Measurements from ENCODE around the gene TTC39B.

Gene TTC39B

GRCh38 chr9:15349892-15350761 is 43.1 kb upstream of the TTC39B start:
- Histone ChIP-seq H2AFZ (no peak overlapping the region), H3K4me3 (ENCODE audit: low read depth, low read length) (no peak overlapping the region), H3K27me3 (ENCODE audit: control insufficient read depth, insufficient read depth, low read length) (no peaks in the 10 kb centered on the region), H3K4me1 (no peaks in the 10 kb centered on the region), H3K36me3 (ENCODE audit: control insufficient read depth, insufficient read depth, low read length) (no peaks in the 10 kb centered on the region), H3K9ac (no peak overlapping the region), H3K9me3 (ENCODE audit: control insufficient read depth, low read length) (no peaks in the 10 kb centered on the region), H3K79me2 (no peaks in the 10 kb centered on the region), H3K27ac (no peak overlapping the region), H3K4me2 (ENCODE audit: low read length) (no peak overlapping the region)
- TF ChIP-seq CTCF (IDR thresholded peaks at IDR 0.05), result no peak

GRCh38 chr9:15346837-15347236 is 39.8 kb upstream of the TTC39B start:
- no peak overlapping the region for H2AFZ ChIP-seq
- H3K27me3 ChIP-seq (ENCODE audit: control insufficient read depth, insufficient read depth, low read length), result no peaks in the 10 kb centered on the region
- H3K9me3 ChIP-seq (ENCODE audit: control insufficient read depth, low read length), result no peaks in the 10 kb centered on the region
- H3K79me2 ChIP-seq, result no peaks in the 10 kb centered on the region
- H3K27ac ChIP-seq, result no peak overlapping the region
- no peak for TF ChIP-seq CTCF (IDR thresholded peaks at IDR 0.05)
- no peak overlapping the region for H3K4me2 ChIP-seq (ENCODE audit: low read length)
- no peak overlapping the region for H3K4me3 ChIP-seq (ENCODE audit: low read depth, low read length)
- H3K4me1 ChIP-seq, result no peaks in the 10 kb centered on the region
- no peak overlapping the region for H3K9ac ChIP-seq
- H3K36me3 ChIP-seq (ENCODE audit: control insufficient read depth, insufficient read depth, low read length), result no peaks in the 10 kb centered on the region

GRCh38 chr9:15344191-15344590 is 37.2 kb upstream of the TTC39B start:
- H3K9ac ChIP-seq, result no peak overlapping the region
- no peaks in the 10 kb centered on the region for H3K9me3 ChIP-seq (ENCODE audit: control insufficient read depth, low read length)
- H3K4me3 ChIP-seq (ENCODE audit: low read depth, low read length), result no peak overlapping the region
- TF ChIP-seq CTCF (IDR thresholded peaks at IDR 0.05), result no peak
- H3K36me3 ChIP-seq (ENCODE audit: control insufficient read depth, insufficient read depth, low read length), result no peaks in the 10 kb centered on the region
- H3K4me2 ChIP-seq (ENCODE audit: low read length), result no peak overlapping the region
- H2AFZ ChIP-seq, result no peak overlapping the region
- no peaks in the 10 kb centered on the region for H3K79me2 ChIP-seq
- no peak overlapping the region for H3K27ac ChIP-seq
- H3K4me1 ChIP-seq, result no peaks in the 10 kb centered on the region
- no peaks in the 10 kb centered on the region for H3K27me3 ChIP-seq (ENCODE audit: control insufficient read depth, insufficient read depth, low read length)

GRCh38 chr9:15333376-15333881 is 26.4 kb upstream of the TTC39B start:
- Histone ChIP-seq H3K27ac (no peak overlapping the region), H3K79me2 (no peaks in the 10 kb centered on the region), H3K4me1 (no peaks in the 10 kb centered on the region), H3K36me3 (ENCODE audit: control insufficient read depth, insufficient read depth, low read length) (no peaks in the 10 kb centered on the region), H3K4me3 (ENCODE audit: low read depth, low read length) (no peak overlapping the region), H3K9ac (no peak overlapping the region), H3K27me3 (ENCODE audit: control insufficient read depth, insufficient read depth, low read length) (no peaks in the 10 kb centered on the region), H3K4me2 (ENCODE audit: low read length) (no peak overlapping the region), H3K9me3 (ENCODE audit: control insufficient read depth, low read length) (no peaks in the 10 kb centered on the region), H2AFZ (no peak overlapping the region)
- TF ChIP-seq CTCF (IDR thresholded peaks at IDR 0.05), result no peak

GRCh38 chr9:15332939-15333338 is 25.9 kb upstream of the TTC39B start:
- Histone ChIP-seq H3K27ac (no peak overlapping the region), H3K36me3 (ENCODE audit: control insufficient read depth, insufficient read depth, low read length) (no peaks in the 10 kb centered on the region), H3K27me3 (ENCODE audit: control insufficient read depth, insufficient read depth, low read length) (no peaks in the 10 kb centered on the region), H3K4me2 (ENCODE audit: low read length) (no peak overlapping the region), H3K79me2 (no peaks in the 10 kb centered on the region), H3K9me3 (ENCODE audit: control insufficient read depth, low read length) (no peaks in the 10 kb centered on the region), H3K9ac (no peak overlapping the region), H2AFZ (no peak overlapping the region), H3K4me3 (ENCODE audit: low read depth, low read length) (no peak overlapping the region), H3K4me1 (no peaks in the 10 kb centered on the region)
- no peak for TF ChIP-seq CTCF (IDR thresholded peaks at IDR 0.05)
